Measurements from ENCODE around the gene PHACTR3. TPM values are rescaled to one million over a fixed set of nuclear protein-coding genes. Genes with fewer than 3 reads are reported as not detected.
"Not testable (repeated sequence)": the region's sequence is repeated elsewhere in the genome, so short reads cannot be mapped to it uniquely, and the experiment has no call there.

PHACTR3 gene
- polyA plus RNA-seq, 3 donors = 9.7 to 10.8 (median 10.5) TPM

- DNase-seq (ENCODE audit: extremely low read depth in 1 of 11, low read depth in 9 of 11, low spot score in 4 of 11) = peak in 10 of 11 donors; percentile 51 to 79 (median 70)
Measured at GRCh38 chr20:59835448-59836395, 231.4 kb downstream of the PHACTR3 start.

GRCh38 chr20:59836767-59837166, 232.4 kb downstream of the PHACTR3 start:
- peak in 1 of 11 donors; percentile 38 for DNase-seq (ENCODE audit: extremely low read depth in 1 of 11, low read depth in 9 of 11, low spot score in 4 of 11)

- no peak for DNase-seq (ENCODE audit: extremely low read depth in 1 of 11, low read depth in 9 of 11, low spot score in 4 of 11)
Measured at GRCh38 chr20:59837623-59838394, 233.5 kb downstream of the PHACTR3 start.

GRCh38 chr20:59839400-59839799, 235.1 kb downstream of the PHACTR3 start:
- no peak for DNase-seq (ENCODE audit: extremely low read depth in 1 of 11, low read depth in 9 of 11, low spot score in 4 of 11)

- no peak for DNase-seq (ENCODE audit: extremely low read depth in 1 of 11, low read depth in 9 of 11, low spot score in 4 of 11)
Measured at GRCh38 chr20:59845472-59845871, 241.1 kb downstream of the PHACTR3 start.

GRCh38 chr20:59848182-59848581, 243.8 kb downstream of the PHACTR3 start:
- DNase-seq (ENCODE audit: extremely low read depth in 1 of 11, low read depth in 9 of 11, low spot score in 4 of 11) = no peak

- DNase-seq (ENCODE audit: extremely low read depth in 1 of 11, low read depth in 9 of 11, low spot score in 4 of 11) = peak in 2 of 11 donors; percentile 32 to 43
Measured at GRCh38 chr20:59850018-59850641, 245.8 kb downstream of the PHACTR3 start.

GRCh38 chr20:59856526-59856925, 252.2 kb downstream of the PHACTR3 start:
- DNase-seq (ENCODE audit: extremely low read depth in 1 of 11, low read depth in 9 of 11, low spot score in 4 of 11) = not testable (repeated sequence)

GRCh38 chr20:59856941-59857340, 252.6 kb downstream of the PHACTR3 start:
- not testable (repeated sequence) for DNase-seq (ENCODE audit: extremely low read depth in 1 of 11, low read depth in 9 of 11, low spot score in 4 of 11)

GRCh38 chr20:59857966-59858365, 253.6 kb downstream of the PHACTR3 start:
- no peak for DNase-seq (ENCODE audit: extremely low read depth in 1 of 11, low read depth in 9 of 11, low spot score in 4 of 11)

GRCh38 chr20:59858425-59858824, 254.1 kb downstream of the PHACTR3 start:
- DNase-seq (ENCODE audit: extremely low read depth in 1 of 11, low read depth in 9 of 11, low spot score in 4 of 11) = no peak

GRCh38 chr20:59861401-59861800, 257.1 kb downstream of the PHACTR3 start:
- no peak for DNase-seq (ENCODE audit: extremely low read depth in 1 of 11, low read depth in 9 of 11, low spot score in 4 of 11)

GRCh38 chr20:59863058-59863457, 258.7 kb downstream of the PHACTR3 start:
- DNase-seq (ENCODE audit: extremely low read depth in 1 of 11, low read depth in 9 of 11, low spot score in 4 of 11) = no peak

GRCh38 chr20:59864726-59865125, 260.4 kb downstream of the PHACTR3 start:
- no peak for DNase-seq (ENCODE audit: extremely low read depth in 1 of 11, low read depth in 9 of 11, low spot score in 4 of 11)

- DNase-seq (ENCODE audit: extremely low read depth in 1 of 11, low read depth in 9 of 11, low spot score in 4 of 11) = peak in 3 of 11 donors; percentile 4 to 15 (median 5)
Measured at GRCh38 chr20:59866338-59866737, 262.0 kb downstream of the PHACTR3 start.

GRCh38 chr20:59871096-59871495, 266.8 kb downstream of the PHACTR3 start:
- DNase-seq (ENCODE audit: extremely low read depth in 1 of 11, low read depth in 9 of 11, low spot score in 4 of 11) = no peak

- DNase-seq (ENCODE audit: extremely low read depth in 1 of 11, low read depth in 9 of 11, low spot score in 4 of 11) = no peak
Measured at GRCh38 chr20:59873409-59873808, 269.1 kb downstream of the PHACTR3 start.

GRCh38 chr20:59880198-59880597, 275.9 kb downstream of the PHACTR3 start:
- no peak for DNase-seq (ENCODE audit: extremely low read depth in 1 of 11, low read depth in 9 of 11, low spot score in 4 of 11)

- DNase-seq (ENCODE audit: extremely low read depth in 1 of 11, low read depth in 9 of 11, low spot score in 4 of 11) = no peak
Measured at GRCh38 chr20:59884494-59884893, 280.2 kb downstream of the PHACTR3 start.

All from renal cortex interstitium (tissue), 11 donors.